Neural progenitor cell (in vitro differentiated cells): ENCODE data around the gene GALR1. TPM values are rescaled to one million over a fixed set of nuclear protein-coding genes. Genes with fewer than 3 reads are reported as not detected.

Experiments
- DNase-seq: peaks from one replicate; pipeline ENCODE4 v3.0.0-alpha.2; 2016; ENCODE audit warnings: low spot score
- H2AFZ ChIP-seq: fragments of 200-600 bp; sonication (generic); replicated peaks from 2 replicates; pipeline ENCODE4 v1.6.1; 2016; ENCODE audit warnings: antibody characterized with exemption
- H3F3A ChIP-seq: fragments of 200-600 bp; sonication (generic); 2 replicates; pipeline ENCODE4 v1.6.1; 2016; ENCODE audit warnings: antibody characterized with exemption, low read depth
- H3K27ac ChIP-seq: fragments of 200-600 bp; sonication (generic); 2 replicates; pipeline ENCODE4 v1.5.1; 2016; ENCODE audit warnings: mild to moderate bottlenecking
- H3K27me3 ChIP-seq: fragments of 200-600 bp; sonication (generic); 2 replicates; pipeline ENCODE4 v1.6.1; 2016; ENCODE audit warnings: mild to moderate bottlenecking, moderate library complexity
- H3K36me3 ChIP-seq: fragments of 200-600 bp; sonication (generic); 2 replicates; pipeline ENCODE4 v1.5.1; 2016
- H3K4me1 ChIP-seq: fragments of 200-600 bp; sonication (generic); 2 replicates; pipeline ENCODE4 v1.6.1; 2016; ENCODE audit warnings: mixed run types
- H3K4me2 ChIP-seq: fragments of 200-600 bp; sonication (generic); 2 replicates; pipeline ENCODE4 v1.6.1; 2016
- H3K4me3 ChIP-seq: fragments of 200-600 bp; sonication (generic); 2 replicates; pipeline ENCODE4 v1.5.1; 2016
- H3K79me2 ChIP-seq: fragments of 200-600 bp; sonication (generic); 2 replicates; pipeline ENCODE4 v1.6.1; 2016; ENCODE audit warnings: low read depth
- H3K9ac ChIP-seq: fragments of 200-600 bp; sonication (generic); 2 replicates; pipeline ENCODE4 v1.6.1; 2016
- H3K9me3 ChIP-seq: fragments of 200-600 bp; sonication (generic); 2 replicates; pipeline ENCODE4 v1.5.1; 2016; ENCODE audit warnings: low read depth
- H4K20me1 ChIP-seq: fragments of 200-600 bp; sonication (generic); 2 replicates; pipeline ENCODE4 v1.6.1; 2016; ENCODE audit warnings: low read depth
- H3K27ac Mint-ChIP-seq: 3 replicates; pipeline ENCODE4 v1.8.0; 2021; ENCODE audit warnings: mixed read lengths
- H3K27me3 Mint-ChIP-seq: 2 replicates; pipeline ENCODE4 v1.8.0; 2022; ENCODE audit warnings: low read depth, mild to moderate bottlenecking, inconsistent platforms, moderate library complexity, mixed read lengths; ENCODE audit not compliant: insufficient read depth
- H3K36me3 Mint-ChIP-seq: 3 replicates; pipeline ENCODE4 v1.8.0; 2021; ENCODE audit warnings: mixed read lengths
- H3K4me1 Mint-ChIP-seq: 3 replicates; pipeline ENCODE4 v1.8.0; 2021; ENCODE audit warnings: mixed read lengths
- H3K4me3 Mint-ChIP-seq: 3 replicates; pipeline ENCODE4 v1.8.0; 2021; ENCODE audit warnings: mild to moderate bottlenecking, moderate library complexity, mixed read lengths
- H3K9me3 Mint-ChIP-seq: 3 replicates; pipeline ENCODE4 v1.8.0; 2020; ENCODE audit warnings: mixed read lengths
- CTCF ChIP-seq: fragments of 200-600 bp; sonication (generic); IDR thresholded peaks from 2 replicates; pipeline ENCODE4 v1.5.1; 2017; ENCODE audit warnings: antibody characterized with exemption, mild to moderate bottlenecking
- EZH2 ChIP-seq: fragments of 200-600 bp; sonication (generic); IDR thresholded peaks from 2 replicates; pipeline ENCODE4 v1.6.1; 2017; ENCODE audit warnings: antibody characterized with exemption, mild to moderate bottlenecking, moderate library complexity
- EZH2phosphoT487 ChIP-seq: fragments of 200-600 bp; sonication (generic); IDR thresholded peaks from 2 replicates; pipeline ENCODE4 v1.6.1; 2017; ENCODE audit warnings: antibody characterized with exemption
- total RNA-seq: library from RNA; depleted of rRNA; stranded (reverse); fragments of >200 nt; gene quantifications from 2 replicates; pipeline ENCODE4 v1.2.3, GENCODE V29; 2015; ENCODE audit warnings: low replicate concordance

Gene GALR1
- total RNA-seq, 1 donor from 2014 or later: not detected

GRCh38 chr18:77223221-77223639 lies 26.4 kb upstream of the GALR1 start:
- H3K27ac ChIP-seq: no peak overlapping the region
- H3K27me3 ChIP-seq: no peaks in the 10 kb centered on the region
- H3K36me3 ChIP-seq: no peaks in the 10 kb centered on the region
- no peaks in the 10 kb centered on the region for H3K79me2 ChIP-seq
- no peaks in the 10 kb centered on the region for H3K4me1 ChIP-seq
- no peak overlapping the region for H3K27ac Mint-ChIP-seq
- DNase-seq: no peak
- H4K20me1 ChIP-seq: no peaks in the 10 kb centered on the region
- no peak overlapping the region for H3K4me3 ChIP-seq
- H3K4me1 Mint-ChIP-seq: no peaks in the 10 kb centered on the region
- no peaks in the 10 kb centered on the region for H3K9me3 ChIP-seq
- no peak overlapping the region for H2AFZ ChIP-seq
- H3F3A ChIP-seq: no peaks in the 10 kb centered on the region
- no peak overlapping the region for H3K9ac ChIP-seq
- no peaks in the 10 kb centered on the region for H3K9me3 Mint-ChIP-seq
- TF ChIP-seq CTCF (no peak), EZH2phosphoT487 (no peak), EZH2 (no peak)
- H3K4me3 Mint-ChIP-seq: no peak overlapping the region
- no peak overlapping the region for H3K4me2 ChIP-seq
- H3K27me3 Mint-ChIP-seq: no peaks in the 10 kb centered on the region
- no peaks in the 10 kb centered on the region for H3K36me3 Mint-ChIP-seq

GRCh38 chr18:77223653-77224052 lies 26.0 kb upstream of the GALR1 start:
- H3K36me3 Mint-ChIP-seq: no peaks in the 10 kb centered on the region
- H3K9ac ChIP-seq: no peak overlapping the region
- H3K4me3 Mint-ChIP-seq: no peak overlapping the region
- no peaks in the 10 kb centered on the region for H3K27me3 ChIP-seq
- no peaks in the 10 kb centered on the region for H3K4me1 Mint-ChIP-seq
- no peaks in the 10 kb centered on the region for H3K79me2 ChIP-seq
- H3K4me1 ChIP-seq: no peaks in the 10 kb centered on the region
- no peak overlapping the region for H3K27ac Mint-ChIP-seq
- H3K4me2 ChIP-seq: no peak overlapping the region
- no peak for DNase-seq
- no peaks in the 10 kb centered on the region for H3K9me3 Mint-ChIP-seq
- TF ChIP-seq CTCF (no peak), EZH2 (no peak), EZH2phosphoT487 (no peak)
- H3K9me3 ChIP-seq: no peaks in the 10 kb centered on the region
- no peaks in the 10 kb centered on the region for H3K27me3 Mint-ChIP-seq
- no peaks in the 10 kb centered on the region for H4K20me1 ChIP-seq
- no peaks in the 10 kb centered on the region for H3F3A ChIP-seq
- H3K27ac ChIP-seq: no peak overlapping the region
- no peak overlapping the region for H2AFZ ChIP-seq
- H3K36me3 ChIP-seq: no peaks in the 10 kb centered on the region
- H3K4me3 ChIP-seq: no peak overlapping the region

- H3K4me1 Mint-ChIP-seq: no peaks in the 10 kb centered on the region
- H3K4me3 ChIP-seq: no peak overlapping the region
Observed at GRCh38 chr18:77230645-77231044, 19.0 kb upstream of the GALR1 start.

More at GRCh38 chr18:77230645-77231044, 19.0 kb upstream of the GALR1 start:
- Histone ChIP-seq H3K4me1 (no peaks in the 10 kb centered on the region), H3K27me3 (no peaks in the 10 kb centered on the region), H3K36me3 (no peaks in the 10 kb centered on the region), H3K27ac (no peak overlapping the region), H3K4me2 (no peak overlapping the region), H2AFZ (no peak overlapping the region), H3F3A (no peaks in the 10 kb centered on the region), H4K20me1 (no peaks in the 10 kb centered on the region), H3K9ac (no peak overlapping the region), H3K9me3 (no peaks in the 10 kb centered on the region), H3K79me2 (no peaks in the 10 kb centered on the region)
- Mint-ChIP-seq H3K9me3 (no peaks in the 10 kb centered on the region), H3K27me3 (peaks cover 2% of the 10 kb centered on the region), H3K36me3 (no peaks in the 10 kb centered on the region), H3K27ac (no peak overlapping the region), H3K4me3 (no peak overlapping the region)
- DNase-seq: no peak
- no peak for TF ChIP-seq EZH2phosphoT487
- TF ChIP-seq EZH2: no peak
- TF ChIP-seq CTCF: no peak
